B cell (primary cell): ENCODE measurements around the gene AHRR. TPM values are rescaled to one million over a fixed set of nuclear protein-coding genes. Genes with fewer than 3 reads are reported as not detected.

Experiments
- ATAC-seq: fragments of 200-7000 bp; cut with Tn5 transposase; one replicate; pipeline ENCODE4 v1.10.0; 2021; ENCODE audit warnings: low read depth, mild to moderate bottlenecking, moderate number of reproducible peaks, moderate library complexity
- CTCF ChIA-PET: fragments of 350-600 bp; sonication (Branson Sonifier 250); formaldehyde crosslinking; loops from one replicate; lab custom pipeline; 2021; ENCODE audit warnings: antibody characterized with exemption, inconsistent platforms; lab: Charles Lee
- POLR2A ChIA-PET: fragments of 350-600 bp; sonication (Branson Sonifier 250); formaldehyde crosslinking; loops from one replicate; lab custom pipeline; 2021; ENCODE audit warnings: antibody characterized with exemption; lab: Charles Lee
- DNase-seq: peaks from one replicate; pipeline ENCODE4 v3.0.0; 2013
- H2AFZ ChIP-seq: 2 replicates; pipeline ENCODE4 v1.6.1; 2012; ENCODE audit warnings: mild to moderate bottlenecking, low read depth, low read length; ENCODE audit not compliant: insufficient read depth, poor library complexity, severe bottlenecking
- H3K27ac ChIP-seq, 2 donors: 1 replicate in 1 of 2; 2 replicates in 1 of 2; pipeline ENCODE4 v1.5.1; 2012 to 2013; ENCODE audit warnings: low read length in 2 of 2, mild to moderate bottlenecking in 2 of 2, moderate library complexity in 1 of 2
- H3K27me3 ChIP-seq, 4 experiments: fragments of 200-600 bp in 1 of 4; sonication (generic) in 1 of 4; replicated peaks in 1 of 4; 1 replicate in 2 of 4; 2 replicates in 2 of 4; pipeline versions ENCODE4 v1.6.1 to v1.7.0; 2013 to 2016; ENCODE audit warnings: low read length in 3 of 4, mild to moderate bottlenecking in 2 of 4, mixed read lengths in 1 of 4, moderate library complexity in 1 of 4; ENCODE audit not compliant: insufficient read depth in 4 of 4, control insufficient read depth in 3 of 4; ENCODE audit errors: control extremely low read depth in 1 of 4
- H3K36me3 ChIP-seq, 2 experiments: replicated peaks in 1 of 2; 1 replicate in 1 of 2; 2 replicates in 1 of 2; pipeline versions ENCODE4 v1.6.1 to v1.7.1; 2013; ENCODE audit warnings: low read length in 1 of 2; ENCODE audit not compliant: insufficient read depth in 2 of 2, control insufficient read depth in 1 of 2; ENCODE audit errors: control extremely low read depth in 1 of 2, extremely low read depth in 1 of 2
- H3K4me1 ChIP-seq, 2 donors: fragments of 200-600 bp in 1 of 2; sonication (generic) in 1 of 2; 1 replicate in 1 of 2; 2 replicates in 1 of 2; pipeline versions ENCODE4 v1.5.1 to v1.6.1; 2013 to 2017; ENCODE audit warnings: low read length in 2 of 2; ENCODE audit not compliant: control insufficient read depth in 2 of 2, insufficient read depth in 2 of 2
- H3K4me2 ChIP-seq: replicated peaks from 2 replicates; pipeline ENCODE3; 2012; ENCODE audit warnings: mild to moderate bottlenecking, low read depth, low read length; ENCODE audit not compliant: poor library complexity, severe bottlenecking
- H3K4me3 ChIP-seq, 5 experiments: fragments of 200-600 bp in 1 of 5; sonication (generic) in 1 of 5; 1 replicate in 3 of 5; 2 replicates in 2 of 5; pipeline versions ENCODE4 v1.5.1 to v1.7.0; 2011 to 2016; ENCODE audit warnings: low read length in 4 of 5, mild to moderate bottlenecking in 4 of 5, low read depth in 2 of 5, control low read depth in 1 of 5, moderate library complexity in 1 of 5; ENCODE audit not compliant: insufficient read depth in 1 of 5; ENCODE audit errors: control extremely low read depth in 1 of 5, extremely low read depth in 1 of 5
- H3K79me2 ChIP-seq: fragments of 200-600 bp; sonication (generic); one replicate; pipeline ENCODE4 v1.6.0; 2016; ENCODE audit warnings: low read length; ENCODE audit not compliant: control insufficient read depth, insufficient read depth
- H3K9ac ChIP-seq: fragments of 200-600 bp; sonication (generic); 2 replicates; pipeline ENCODE4 v1.6.1; 2017; ENCODE audit warnings: mild to moderate bottlenecking, low read length, moderate library complexity
- H3K9me3 ChIP-seq, 3 donors: one replicate each; pipeline versions ENCODE4 v1.6.1 to v1.7.1; 2013; ENCODE audit warnings: low read length in 2 of 3; ENCODE audit not compliant: control insufficient read depth in 2 of 3, insufficient read depth in 1 of 3; ENCODE audit errors: control extremely low read depth in 1 of 3
- H4K20me1 ChIP-seq: 2 replicates; pipeline ENCODE4 v1.6.0; 2012; ENCODE audit warnings: mild to moderate bottlenecking, low read length; ENCODE audit not compliant: insufficient read depth, control insufficient read depth, poor library complexity, severe bottlenecking
- H3K27ac Mint-ChIP-seq: one replicate; pipeline ENCODE4 v1.8.0; 2021; ENCODE audit warnings: mixed read lengths
- H3K27me3 Mint-ChIP-seq: one replicate; pipeline ENCODE4 v1.8.0; 2021; ENCODE audit warnings: mixed read lengths
- H3K4me1 Mint-ChIP-seq: one replicate; pipeline ENCODE4 v1.8.0; 2021; ENCODE audit warnings: mixed read lengths
- H3K4me3 Mint-ChIP-seq: one replicate; pipeline ENCODE4 v1.8.0; 2021; ENCODE audit warnings: mixed read lengths
- H3K9me3 Mint-ChIP-seq: one replicate; pipeline ENCODE4 v1.8.0; 2022; ENCODE audit warnings: mixed read lengths; ENCODE audit not compliant: insufficient read depth
- CTCF ChIP-seq: fragments of 200-600 bp; IDR thresholded peaks from one replicate; pipeline ENCODE4 v1.8.0; 2022; ENCODE audit warnings: antibody characterized with exemption, mild to moderate bottlenecking
- EZH2 ChIP-seq: IDR thresholded peaks from 2 replicates; pipeline ENCODE4 v1.6.1; 2012; ENCODE audit warnings: borderline replicate concordance, low read depth, mild to moderate bottlenecking, moderate library complexity, low read length; ENCODE audit not compliant: insufficient read depth, poor library complexity, severe bottlenecking
- WGBS: methylation state at CpG from one replicate; pipeline ENCODE4 v1.1.5; 2013; ENCODE audit warnings: missing lambda C conversion rate; ENCODE audit not compliant: insufficient coverage; 5-methylcytosine and 5-hydroxymethylcytosine counted together
- intact Hi-C: fragments of 100-400 bp; cut with micrococcal nuclease; formaldehyde crosslinking; loops from one replicate; pipeline ENCODE4 v1.10.0; 2022
- polyA plus RNA-seq: library from polyadenylated mRNA; depleted of rRNA; stranded (reverse); fragments of >200 nt; gene quantifications from 2 replicates; pipeline ENCODE4 v1.2.3, GENCODE V29; 2012
- total RNA-seq, 2 donors: library from RNA; stranded (reverse); fragments of 120-200 nt in 1 of 2; gene quantifications; 1 replicate in 1 of 2; 2 replicates in 1 of 2; pipeline versions ENCODE4 v1.2.3 to v1.2.4, GENCODE V29; 2013 to 2022

AHRR gene
- total and polyA plus RNA-seq, 2 donors (not counting 1 experiment from before 2014, with no cell fraction given): 0.13 to 1.7 TPM

- Histone ChIP-seq H4K20me1 (no peaks in the 10 kb centered on the region), H3K4me3 (no peak overlapping the region), H3K27me3 (no peaks in the 10 kb centered on the region), H2AFZ (no peak overlapping the region), H3K9me3 (peaks cover 0 to 4% (median 0%) of the 10 kb centered on the region in 3 donors), H3K27ac (no peak overlapping the region), H3K79me2 (no peaks in the 10 kb centered on the region), H3K4me1 (peaks cover 5 to 12% of the 10 kb centered on the region in 2 donors), H3K9ac (no peak overlapping the region), H3K36me3 (no peaks in the 10 kb centered on the region), H3K4me2 (no peak overlapping the region)
- no peak for DNase-seq
- TF ChIP-seq EZH2 (no peak), CTCF (no peak)
- Mint-ChIP-seq H3K4me3 (no peak overlapping the region), H3K27me3 (no peaks in the 10 kb centered on the region), H3K27ac (no peak overlapping the region), H3K9me3 (no peaks in the 10 kb centered on the region), H3K4me1 (peaks cover 15% of the 10 kb centered on the region)
- ATAC-seq: no peak
- ChIA-PET CTCF (no interaction called here), POLR2A (no interaction called here)
- WGBS: 94% methylated on average over 52 of the region's 52 CpGs
- intact Hi-C loops: no loop called here
These were observed 99.2 kb downstream of the AHRR start for GRCh38 chr5:420632-421286.

GRCh38 chr5:421287-421880, 99.9 kb downstream of the AHRR start:
- H3K4me1 Mint-ChIP-seq: peaks cover 14% of the 10 kb centered on the region
- no peak overlapping the region for H3K27ac Mint-ChIP-seq
- peaks cover 0 to 4% (median 0%) of the 10 kb centered on the region in 3 donors for H3K9me3 ChIP-seq
- no peak overlapping the region for H3K27ac ChIP-seq
- WGBS: 93% methylated on average over 32 of the region's 34 CpGs
- no peak overlapping the region for H3K4me2 ChIP-seq
- peaks cover 0 to 2% (median 0%) of the 10 kb centered on the region in 4 experiments for H3K27me3 ChIP-seq
- H3K4me1 ChIP-seq: peaks cover 5 to 12% of the 10 kb centered on the region in 2 donors
- no peaks in the 10 kb centered on the region for H3K9me3 Mint-ChIP-seq
- H3K4me3 ChIP-seq: no peak overlapping the region
- H3K36me3 ChIP-seq: no peaks in the 10 kb centered on the region
- H3K9ac ChIP-seq: no peak overlapping the region
- H2AFZ ChIP-seq: no peak overlapping the region
- H3K27me3 Mint-ChIP-seq: no peaks in the 10 kb centered on the region
- DNase-seq: no peak
- no peak for TF ChIP-seq EZH2
- no peak for TF ChIP-seq CTCF
- ChIA-PET CTCF (no interaction called here), POLR2A (no interaction called here)
- intact Hi-C loops: no loop called here
- no peak overlapping the region for H3K4me3 Mint-ChIP-seq
- no peaks in the 10 kb centered on the region for H3K79me2 ChIP-seq
- ATAC-seq: no peak
- H4K20me1 ChIP-seq: no peaks in the 10 kb centered on the region
